Hepatocyte (in vitro differentiated cells): ENCODE results near the gene HYAL1. TPM values are rescaled to one million over a fixed set of nuclear protein-coding genes. Genes with fewer than 3 reads are reported as not detected.
"Not testable (repeated sequence)": the region's sequence is repeated elsewhere in the genome, so short reads cannot be mapped to it uniquely, and the experiment has no call there.

Source experiments
- DNase-seq: peaks from one replicate; pipeline ENCODE4 v3.0.0-alpha.2; 2016; ENCODE audit warnings: low spot score
- H2AFZ ChIP-seq: fragments of 200-600 bp; sonication (generic); 2 replicates; pipeline ENCODE4 v1.6.0; 2016; ENCODE audit warnings: antibody characterized with exemption, mild to moderate bottlenecking
- H3K27ac ChIP-seq: fragments of 200-600 bp; sonication (generic); 2 replicates; pipeline ENCODE4 v1.5.1; 2016; ENCODE audit warnings: mild to moderate bottlenecking
- H3K27me3 ChIP-seq: fragments of 200-600 bp; sonication (generic); 2 replicates; pipeline ENCODE4 v1.6.1; 2016
- H3K36me3 ChIP-seq: fragments of 200-600 bp; sonication (generic); replicated peaks from 2 replicates; pipeline ENCODE4 v1.5.1; 2016; ENCODE audit warnings: low read depth; ENCODE audit not compliant: insufficient read depth
- H3K4me1 ChIP-seq: fragments of 200-600 bp; sonication (generic); 2 replicates; pipeline ENCODE4 v1.5.1; 2016; ENCODE audit warnings: mild to moderate bottlenecking, moderate library complexity; ENCODE audit not compliant: insufficient read depth
- H3K4me2 ChIP-seq: fragments of 200-600 bp; sonication (generic); 2 replicates; pipeline ENCODE4 v1.6.0; 2016
- H3K4me3 ChIP-seq: fragments of 200-600 bp; sonication (generic); 2 replicates; pipeline ENCODE4 v1.5.1; 2016; ENCODE audit warnings: mild to moderate bottlenecking
- H3K79me2 ChIP-seq: fragments of 200-600 bp; sonication (generic); 2 replicates; pipeline ENCODE4 v1.6.0; 2017; ENCODE audit warnings: mild to moderate bottlenecking
- H3K9me2 ChIP-seq: fragments of 200-600 bp; sonication (generic); replicated peaks from 2 replicates; pipeline ENCODE4 v1.6.0; 2017; ENCODE audit warnings: mild to moderate bottlenecking; ENCODE audit not compliant: insufficient read depth
- H3K9me3 ChIP-seq: fragments of 200-600 bp; sonication (generic); 2 replicates; pipeline ENCODE4 v1.5.1; 2016; ENCODE audit warnings: low read depth, mild to moderate bottlenecking
- H4K20me1 ChIP-seq: fragments of 200-600 bp; sonication (generic); 2 replicates; pipeline ENCODE4 v1.6.0; 2016; ENCODE audit warnings: mild to moderate bottlenecking; ENCODE audit not compliant: insufficient read depth, poor library complexity, severe bottlenecking
- EZH2 ChIP-seq: fragments of 200-600 bp; sonication (generic); IDR thresholded peaks from 2 replicates; pipeline ENCODE4 v1.6.1; 2016; ENCODE audit warnings: antibody characterized with exemption, mild to moderate bottlenecking, borderline replicate concordance
- EZH2phosphoT487 ChIP-seq: fragments of 200-600 bp; sonication (generic); IDR thresholded peaks from one replicate; pipeline ENCODE4 v1.6.1; 2018; ENCODE audit warnings: antibody characterized with exemption, mild to moderate bottlenecking, low read depth, moderate library complexity; ENCODE audit not compliant: unreplicated experiment, severe bottlenecking
- WGBS: methylation state at CpG from one replicate; pipeline ENCODE4 v1.1.6; 2016; ENCODE audit warnings: low lambda C conversion rate; ENCODE audit errors: missing lambda C conversion rate; 5-methylcytosine and 5-hydroxymethylcytosine counted together
- polyA plus RNA-seq: library from polyadenylated mRNA; unstranded; fragments of >200 nt; fragmentation: Nextera tagmentation; extraction: Ambion mirVana; gene quantifications from 2 replicates; pipeline ENCODE4 v1.2.1, GENCODE V29; 2016
- total RNA-seq: library from RNA; depleted of rRNA; stranded (reverse); fragments of >200 nt; gene quantifications from 2 replicates; pipeline ENCODE4 v1.2.3, GENCODE V29; 2014
- TF ChIP-seq, protein P1 (sequence below): fragments of 200-600 bp; sonication (generic); IDR thresholded peaks from 2 replicates; pipeline ENCODE4 v1.5.1; 2016; ENCODE audit warnings: antibody characterized with exemption, mild to moderate bottlenecking; ENCODE audit not compliant: poor library complexity

HYAL1 gene
- total and polyA plus RNA-seq, 2 experiments from 2014 or later, result 11.8 to 22.3 TPM

DNA sequence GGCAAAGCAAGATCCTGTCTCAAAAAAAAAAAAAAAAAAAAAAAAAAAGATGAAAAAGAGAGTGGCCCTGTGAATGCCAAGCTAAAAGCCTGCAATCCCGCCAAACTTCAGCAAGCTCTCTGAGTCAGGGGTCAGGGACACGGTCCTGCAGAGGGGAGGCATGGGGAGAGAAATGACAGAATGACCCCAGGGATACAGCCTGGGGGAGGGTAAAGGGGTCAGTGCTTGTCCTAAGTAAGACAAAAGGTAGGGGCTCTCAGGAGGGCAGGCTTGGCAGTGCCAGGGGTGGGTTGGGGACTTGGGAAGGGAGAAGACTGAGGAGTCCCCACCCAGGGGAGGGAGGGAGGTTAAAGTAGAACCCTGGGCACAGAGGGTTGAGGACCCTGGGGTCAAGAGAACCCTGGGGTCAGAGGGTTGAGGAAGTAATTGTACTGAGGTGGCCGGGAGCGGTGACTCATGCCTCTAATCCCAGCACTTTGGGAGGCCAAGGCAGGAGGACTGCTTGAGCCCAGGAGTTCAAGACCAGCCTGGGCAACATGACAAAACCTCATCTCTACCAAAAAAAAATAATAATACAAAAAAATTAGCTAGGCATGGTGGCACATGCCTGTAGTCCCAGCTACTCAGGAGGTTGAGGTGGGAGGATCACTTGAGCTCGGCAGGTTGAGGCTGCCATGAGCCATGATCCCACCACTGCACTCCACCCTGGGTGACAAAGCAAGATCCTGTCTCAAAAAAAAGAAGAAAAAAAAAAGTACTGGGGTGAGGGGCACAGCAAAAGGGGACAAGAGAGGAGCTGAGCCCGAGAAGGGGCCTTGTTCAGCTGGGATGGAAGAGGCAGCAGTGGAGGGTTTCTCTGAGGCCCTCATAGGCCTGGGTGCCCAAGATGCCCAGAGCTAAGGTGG, 39.6 kb downstream of the HYAL1 start:
- no peak for DNase-seq

DNA sequence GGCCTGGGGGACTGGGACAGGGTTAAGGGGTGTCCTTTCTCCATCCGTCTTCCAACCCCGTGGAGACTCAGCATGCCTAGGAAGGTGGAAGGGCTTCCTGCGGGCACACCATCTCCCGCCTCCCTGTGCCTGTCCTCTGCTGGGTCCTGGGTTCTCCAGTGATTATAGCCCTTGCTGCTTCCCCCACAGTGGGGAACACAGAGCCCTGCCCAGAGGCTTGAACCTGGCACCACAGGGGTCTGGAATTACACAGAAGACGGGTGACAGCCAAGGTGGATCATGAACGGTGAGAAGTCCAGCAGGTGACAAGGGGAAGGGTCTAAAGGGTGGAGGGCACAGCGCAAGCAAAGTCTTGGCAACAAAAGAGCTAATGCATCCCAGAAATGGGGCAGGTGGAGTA, 40.6 kb downstream of the HYAL1 start:
- no peak overlapping the region for H2AFZ ChIP-seq
- no peak for DNase-seq

More for the DNA sequence above, 39.6 kb downstream of the HYAL1 start:
- Histone ChIP-seq H3K4me1 (peaks cover 69% of the 10 kb centered on the region), H2AFZ (no peak overlapping the region), H3K9me3 (no peaks in the 10 kb centered on the region), H4K20me1 (no peaks in the 10 kb centered on the region), H3K27ac (peak overlapping the region; percentile 91), H3K36me3 (no peaks in the 10 kb centered on the region), H3K4me3 (no peak overlapping the region), H3K79me2 (peaks cover 12% of the 10 kb centered on the region), H3K27me3 (no peaks in the 10 kb centered on the region), H3K9me2 (no peaks in the 10 kb centered on the region), H3K4me2 (peak overlapping the region; percentile 59)
- 70% methylated on average over 6 of the region's 6 CpGs for WGBS
- no peak for TF ChIP-seq EZH2
- no peak for TF ChIP-seq EZH2phosphoT487
- TF ChIP-seq, protein P1, sequence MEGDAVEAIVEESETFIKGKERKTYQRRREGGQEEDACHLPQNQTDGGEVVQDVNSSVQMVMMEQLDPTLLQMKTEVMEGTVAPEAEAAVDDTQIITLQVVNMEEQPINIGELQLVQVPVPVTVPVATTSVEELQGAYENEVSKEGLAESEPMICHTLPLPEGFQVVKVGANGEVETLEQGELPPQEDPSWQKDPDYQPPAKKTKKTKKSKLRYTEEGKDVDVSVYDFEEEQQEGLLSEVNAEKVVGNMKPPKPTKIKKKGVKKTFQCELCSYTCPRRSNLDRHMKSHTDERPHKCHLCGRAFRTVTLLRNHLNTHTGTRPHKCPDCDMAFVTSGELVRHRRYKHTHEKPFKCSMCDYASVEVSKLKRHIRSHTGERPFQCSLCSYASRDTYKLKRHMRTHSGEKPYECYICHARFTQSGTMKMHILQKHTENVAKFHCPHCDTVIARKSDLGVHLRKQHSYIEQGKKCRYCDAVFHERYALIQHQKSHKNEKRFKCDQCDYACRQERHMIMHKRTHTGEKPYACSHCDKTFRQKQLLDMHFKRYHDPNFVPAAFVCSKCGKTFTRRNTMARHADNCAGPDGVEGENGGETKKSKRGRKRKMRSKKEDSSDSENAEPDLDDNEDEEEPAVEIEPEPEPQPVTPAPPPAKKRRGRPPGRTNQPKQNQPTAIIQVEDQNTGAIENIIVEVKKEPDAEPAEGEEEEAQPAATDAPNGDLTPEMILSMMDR, result no peak

DNA sequence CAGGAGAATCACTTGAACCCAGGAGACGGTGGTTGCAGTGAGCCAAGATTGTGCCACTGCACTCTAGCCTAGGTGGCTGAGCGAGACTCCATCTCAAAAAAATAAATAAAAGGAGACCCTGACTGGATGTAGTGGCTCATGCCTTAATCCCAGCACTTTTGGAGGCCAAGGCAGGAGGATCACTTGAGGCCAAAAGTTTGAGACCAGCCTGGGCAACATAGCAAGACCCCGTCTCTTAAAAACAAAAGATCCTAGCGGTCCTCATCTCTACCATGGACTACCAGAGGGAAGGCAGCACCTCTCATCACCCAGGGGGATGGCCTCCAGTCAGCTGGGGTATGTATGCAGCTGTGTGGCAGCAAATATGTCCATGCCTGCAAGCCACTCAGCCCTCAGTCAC, 41.2 kb downstream of the HYAL1 start:
- peaks cover 53% of the 10 kb centered on the region for H3K4me1 ChIP-seq
- H3K4me2 ChIP-seq, H3K9me2 ChIP-seq, H3K27ac ChIP-seq, H3K27me3 ChIP-seq, H2AFZ ChIP-seq, H3K36me3 ChIP-seq, DNase-seq, H3K9me3 ChIP-seq, H4K20me1 ChIP-seq, H3K4me3 ChIP-seq: not testable (repeated sequence)
- 99% methylated on average over 4 of the region's 4 CpGs for WGBS
- H3K79me2 ChIP-seq, result peaks cover 12% of the 10 kb centered on the region

More for the DNA sequence above, 40.6 kb downstream of the HYAL1 start:
- H3K9me2 ChIP-seq, result no peaks in the 10 kb centered on the region
- H3K4me3 ChIP-seq, result no peak overlapping the region
- H3K4me1 ChIP-seq, result peaks cover 59% of the 10 kb centered on the region
- WGBS, result 98% methylated on average over 7 of the region's 7 CpGs
- no peaks in the 10 kb centered on the region for H4K20me1 ChIP-seq
- TF ChIP-seq, protein P1, result no peak
- no peak for TF ChIP-seq EZH2
- peak overlapping the region; percentile 91 for H3K27ac ChIP-seq
- H3K79me2 ChIP-seq, result peaks cover 12% of the 10 kb centered on the region
- H3K9me3 ChIP-seq, result no peaks in the 10 kb centered on the region
- H3K27me3 ChIP-seq, result no peaks in the 10 kb centered on the region
- no peaks in the 10 kb centered on the region for H3K36me3 ChIP-seq
- H3K4me2 ChIP-seq, result no peak overlapping the region

DNA sequence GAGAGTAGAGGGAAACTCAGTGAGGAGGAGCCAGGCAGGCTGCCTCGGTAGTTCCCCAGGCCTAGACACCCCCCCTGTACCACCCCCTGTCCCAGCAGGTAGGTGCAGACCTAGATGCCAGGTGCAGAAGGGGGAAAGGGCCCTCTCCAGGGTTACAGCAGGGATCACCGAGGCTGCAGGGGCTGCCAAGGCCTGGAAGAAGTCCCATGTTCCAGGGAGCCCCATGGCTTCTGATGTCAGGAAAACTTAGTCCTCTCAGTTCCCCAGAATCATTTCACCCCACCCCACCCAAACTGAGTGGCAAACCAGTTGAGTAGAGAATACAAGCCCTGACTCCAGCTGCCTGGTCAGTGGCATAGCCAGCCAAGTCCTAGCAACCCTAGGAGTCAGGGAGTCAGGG, 41.9 kb downstream of the HYAL1 start:
- Histone ChIP-seq H3K4me3 (no peak overlapping the region), H2AFZ (no peak overlapping the region), H3K9me2 (no peaks in the 10 kb centered on the region), H3K9me3 (no peaks in the 10 kb centered on the region), H4K20me1 (no peaks in the 10 kb centered on the region), H3K27me3 (no peaks in the 10 kb centered on the region), H3K4me2 (peak overlapping the region; percentile 78), H3K4me1 (peaks cover 46% of the 10 kb centered on the region), H3K79me2 (peaks cover 12% of the 10 kb centered on the region), H3K36me3 (no peaks in the 10 kb centered on the region), H3K27ac (peak overlapping the region; percentile 97)
- TF ChIP-seq EZH2phosphoT487 (no peak), EZH2 (no peak)
- TF ChIP-seq, protein P1, result no peak
- WGBS, result 77% methylated on average over 2 of the region's 2 CpGs
- DNase-seq, result no peak
